ENCODE results near the gene N4BP3. TPM values are rescaled to one million over a fixed set of nuclear protein-coding genes. Genes with fewer than 3 reads are reported as not detected.

N4BP3 gene
- total and polyA plus RNA-seq, 5 donors from 2014 or later = 0.07 to 2.5 (median 0.35) TPM

DNA sequence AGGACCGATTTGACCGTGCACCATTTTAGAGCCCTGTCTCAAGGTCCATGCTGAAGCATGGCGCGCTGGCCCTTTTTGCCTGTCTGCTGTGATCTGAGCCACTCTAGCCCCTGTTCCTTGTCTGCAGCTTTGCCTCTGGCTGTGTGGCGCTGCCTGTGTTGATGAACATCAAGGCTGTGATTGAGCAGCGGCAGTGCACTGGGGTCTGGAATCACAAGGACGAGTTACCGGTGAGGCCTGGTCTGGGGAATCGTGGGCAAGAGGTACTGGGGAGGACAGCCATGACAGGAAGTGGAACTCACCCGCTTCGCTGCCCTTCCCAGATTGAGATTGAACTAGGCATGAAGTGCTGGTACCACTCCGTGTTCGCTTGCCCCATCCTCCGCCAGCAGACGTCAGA lies 34.1 kb downstream of the N4BP3 start:
- H3K4me3 ChIP-seq (ENCODE audit: low read depth, low read length) = no peak overlapping the region
- H3K27ac ChIP-seq (ENCODE audit: insufficient read depth, low read length, poor library complexity, severe bottlenecking) = no peak overlapping the region
- ATAC-seq (ENCODE audit: low read depth in 2 of 2) (no peak), DNase-seq (no peak)
- H3K9me3 Mint-ChIP-seq = no peaks in the 10 kb centered on the region
- peaks cover 12% of the 10 kb centered on the region for H3K4me1 ChIP-seq (ENCODE audit: control insufficient read depth, insufficient read depth, low read length, poor library complexity, severe bottlenecking)
- no peaks in the 10 kb centered on the region for H3K9me3 ChIP-seq (ENCODE audit: control insufficient read depth in 2 of 2, low read length in 2 of 2)
- peak overlapping the region in 1 of 4 donors; percentile 76 for H3K4me3 Mint-ChIP-seq
- no peaks in the 10 kb centered on the region for H3K27me3 ChIP-seq (ENCODE audit: control insufficient read depth, insufficient read depth, low read length)
- H3K27ac Mint-ChIP-seq = no peak overlapping the region
- H3K36me3 Mint-ChIP-seq = peaks cover 38% of the 10 kb centered on the region
- H3K36me3 ChIP-seq (ENCODE audit: control insufficient read depth, insufficient read depth, low read length) = peaks cover 73% of the 10 kb centered on the region
- peaks cover 5 to 36% (median 11%) of the 10 kb centered on the region in 4 donors for H3K4me1 Mint-ChIP-seq
- no peaks in the 10 kb centered on the region for H3K27me3 Mint-ChIP-seq

GRCh38 chr5:178149199-178149932 lies 36.0 kb downstream of the N4BP3 start:
- Histone ChIP-seq H3K9me3 (ENCODE audit: control insufficient read depth in 2 of 2, low read length in 2 of 2) (no peaks in the 10 kb centered on the region), H3K4me3 (ENCODE audit: low read depth, low read length) (no peak overlapping the region), H3K27me3 (ENCODE audit: control insufficient read depth, insufficient read depth, low read length) (no peaks in the 10 kb centered on the region), H3K27ac (ENCODE audit: insufficient read depth, low read length, poor library complexity, severe bottlenecking) (no peak overlapping the region), H3K36me3 (ENCODE audit: control insufficient read depth, insufficient read depth, low read length) (peaks cover 53% of the 10 kb centered on the region), H3K4me1 (ENCODE audit: control insufficient read depth, insufficient read depth, low read length, poor library complexity, severe bottlenecking) (peaks cover 25% of the 10 kb centered on the region)
- ATAC-seq (ENCODE audit: low read depth in 2 of 2) (no peak), DNase-seq (peak in 1 of 3 donors; percentile 89)
- no peaks in the 10 kb centered on the region for H3K27me3 Mint-ChIP-seq
- H3K4me1 Mint-ChIP-seq = peaks cover 5 to 52% (median 18%) of the 10 kb centered on the region in 4 donors
- peak overlapping the region; percentile 52 to 88 (median 71) for H3K27ac Mint-ChIP-seq
- H3K9me3 Mint-ChIP-seq = no peaks in the 10 kb centered on the region
- H3K36me3 Mint-ChIP-seq = peaks cover 33% of the 10 kb centered on the region
- H3K4me3 Mint-ChIP-seq = no peak overlapping the region

GRCh38 chr5:178150977-178151734 lies 37.8 kb downstream of the N4BP3 start:
- Histone ChIP-seq H3K4me3 (ENCODE audit: low read depth, low read length) (no peak overlapping the region), H3K4me1 (ENCODE audit: control insufficient read depth, insufficient read depth, low read length, poor library complexity, severe bottlenecking) (peaks cover 25% of the 10 kb centered on the region), H3K9me3 (ENCODE audit: control insufficient read depth in 2 of 2, low read length in 2 of 2) (no peaks in the 10 kb centered on the region), H3K27ac (ENCODE audit: insufficient read depth, low read length, poor library complexity, severe bottlenecking) (no peak overlapping the region), H3K36me3 (ENCODE audit: control insufficient read depth, insufficient read depth, low read length) (peaks cover 47% of the 10 kb centered on the region), H3K27me3 (ENCODE audit: control insufficient read depth, insufficient read depth, low read length) (no peaks in the 10 kb centered on the region)
- ATAC-seq (ENCODE audit: low read depth in 2 of 2) (no peak), DNase-seq (no peak)
- Mint-ChIP-seq H3K4me1 (peaks cover 5 to 48% (median 19%) of the 10 kb centered on the region in 4 donors), H3K27me3 (no peaks in the 10 kb centered on the region), H3K36me3 (peaks cover 27% of the 10 kb centered on the region), H3K9me3 (no peaks in the 10 kb centered on the region), H3K27ac (peak overlapping the region; percentile 84 to 88 (median 87)), H3K4me3 (peak overlapping the region; percentile 12 to 94 (median 68))

DNA sequence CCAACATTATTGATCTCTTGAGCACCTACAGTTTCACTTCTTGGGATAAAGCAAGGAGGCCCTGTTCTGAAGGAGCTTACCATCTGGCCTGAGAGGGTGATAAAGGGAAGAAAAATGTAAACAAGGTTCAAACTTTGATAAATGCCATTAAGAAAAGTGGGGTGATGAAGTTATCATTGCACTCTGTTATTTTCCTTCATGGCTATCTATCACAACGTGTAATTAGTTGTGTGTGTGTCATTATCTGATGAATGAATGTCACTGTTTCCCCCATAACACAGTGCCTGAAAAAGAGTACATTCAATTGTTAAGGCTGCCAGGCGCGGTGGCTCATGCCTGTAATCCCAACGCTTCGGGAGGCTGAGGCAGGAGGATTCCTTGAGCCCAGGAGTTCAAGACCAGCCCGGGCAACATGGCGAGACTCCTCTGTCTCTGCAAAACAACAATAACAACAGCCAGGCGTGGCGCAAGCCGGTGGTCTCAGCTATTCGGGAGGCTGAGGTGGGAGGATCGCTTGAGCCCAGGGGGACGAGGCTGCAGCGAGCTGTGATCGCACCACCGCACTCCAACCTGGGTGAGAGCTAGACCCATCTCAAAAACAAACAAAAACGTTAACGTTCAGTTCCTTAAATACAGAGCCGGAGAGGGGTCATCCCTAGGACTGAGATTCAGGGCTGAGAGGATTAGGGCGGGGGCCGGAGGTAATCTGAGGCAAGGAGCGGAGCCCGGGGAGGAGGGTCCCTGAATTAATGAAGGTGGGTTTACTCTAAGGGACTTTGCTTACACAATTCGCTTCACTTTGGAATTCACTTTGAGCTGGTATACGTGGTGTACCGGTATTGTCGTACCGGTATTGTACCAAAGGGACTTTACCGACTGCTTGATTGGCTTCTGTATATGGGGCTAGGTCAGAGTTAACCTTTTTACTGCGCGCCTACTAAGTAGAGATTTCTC lies 39.4 kb downstream of the N4BP3 start:
- Mint-ChIP-seq H3K27me3 (no peaks in the 10 kb centered on the region), H3K4me1 (peaks cover 5 to 48% (median 19%) of the 10 kb centered on the region in 4 donors), H3K4me3 (peak overlapping the region; percentile 92 to 98 (median 94)), H3K9me3 (no peaks in the 10 kb centered on the region), H3K36me3 (peaks cover 15% of the 10 kb centered on the region), H3K27ac (peak overlapping the region in 2 of 3 donors; percentile 88 to 96)
- Histone ChIP-seq H3K27me3 (ENCODE audit: control insufficient read depth, insufficient read depth, low read length) (no peaks in the 10 kb centered on the region), H3K4me1 (ENCODE audit: control insufficient read depth, insufficient read depth, low read length, poor library complexity, severe bottlenecking) (peaks cover 25% of the 10 kb centered on the region), H3K9me3 (ENCODE audit: control insufficient read depth in 2 of 2, low read length in 2 of 2) (no peaks in the 10 kb centered on the region), H3K27ac (ENCODE audit: insufficient read depth, low read length, poor library complexity, severe bottlenecking) (peak overlapping the region; percentile 68), H3K4me3 (ENCODE audit: low read depth, low read length) (peak overlapping the region; percentile 90), H3K36me3 (ENCODE audit: control insufficient read depth, insufficient read depth, low read length) (peaks cover 30% of the 10 kb centered on the region)
- ATAC-seq (ENCODE audit: low read depth in 2 of 2) = no peak
- DNase-seq = no peak

DNA sequence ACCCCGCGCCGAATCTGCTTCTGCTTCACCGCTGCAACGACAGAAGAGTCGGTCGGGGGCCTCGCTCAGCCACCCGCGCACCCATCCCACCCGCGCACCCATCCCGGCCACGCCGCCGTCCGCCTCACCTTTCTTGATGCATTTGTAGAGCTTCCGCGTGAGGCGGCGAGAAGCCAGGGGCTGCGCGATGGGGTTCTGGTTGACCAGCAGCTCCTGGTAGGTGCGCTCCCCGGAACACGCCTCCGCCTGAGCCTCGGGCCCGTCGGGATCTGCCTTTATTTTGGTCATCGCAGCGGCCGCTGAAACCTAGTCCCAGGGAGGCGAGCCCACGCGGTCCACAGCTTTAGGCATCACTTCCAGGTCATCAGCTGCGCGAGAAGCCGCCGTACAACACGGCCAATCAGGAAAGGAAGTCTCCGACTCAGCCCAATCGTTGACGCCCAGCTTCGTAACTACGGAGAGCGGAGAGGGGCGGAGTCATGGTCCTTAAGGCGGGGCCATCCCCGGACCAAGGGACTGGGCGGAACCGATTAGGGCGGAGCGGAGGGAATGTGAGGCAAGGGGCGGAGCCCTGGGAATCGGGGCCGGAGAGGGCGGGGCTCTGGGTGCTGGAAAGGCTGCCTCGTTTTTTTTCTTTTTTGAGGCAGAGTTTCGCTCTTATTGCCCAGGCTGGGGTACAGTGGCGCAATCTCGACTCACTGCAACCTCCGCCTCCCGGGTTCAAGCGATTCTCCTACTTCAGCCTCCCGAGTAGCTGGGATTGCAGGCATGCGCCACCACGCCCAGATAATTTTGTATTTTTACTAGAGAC lies 40.4 kb downstream of the N4BP3 start, which contains the start of gene NHP2:
Gene NHP2, minus strand, starts transcription at position 356 of the 811 bp plus-strand sequence. Its CDS starts 68 bp downstream, at position 288.
- H3K9me3 Mint-ChIP-seq = no peaks in the 10 kb centered on the region
- DNase-seq (peak; percentile 94 to 98 (median 95)), ATAC-seq (ENCODE audit: low read depth in 2 of 2) (peak; percentile 98 to 99)
- H3K9me3 ChIP-seq (ENCODE audit: control insufficient read depth in 2 of 2, low read length in 2 of 2) = no peaks in the 10 kb centered on the region
- H3K36me3 Mint-ChIP-seq = peaks cover 9% of the 10 kb centered on the region
- H3K4me3 ChIP-seq (ENCODE audit: low read depth, low read length) = peak within 1 kb of the TSS; percentile 90
- no peaks in the 10 kb centered on the region for H3K27me3 Mint-ChIP-seq
- H3K27ac ChIP-seq (ENCODE audit: insufficient read depth, low read length, poor library complexity, severe bottlenecking) = peak within 1 kb of the TSS; percentile 68
- no peaks in the 10 kb centered on the region for H3K27me3 ChIP-seq (ENCODE audit: control insufficient read depth, insufficient read depth, low read length)
- peak within 1 kb of the TSS; percentile 88 to 96 (median 91) for H3K27ac Mint-ChIP-seq
- peak within 1 kb of the TSS; percentile 92 to 98 (median 94) for H3K4me3 Mint-ChIP-seq
- peaks cover 21% of the 10 kb centered on the region for H3K36me3 ChIP-seq (ENCODE audit: control insufficient read depth, insufficient read depth, low read length)
- peaks cover 0 to 48% (median 19%) of the 10 kb centered on the region in 4 donors for H3K4me1 Mint-ChIP-seq
- H3K4me1 ChIP-seq (ENCODE audit: control insufficient read depth, insufficient read depth, low read length, poor library complexity, severe bottlenecking) = peaks cover 25% of the 10 kb centered on the region

GRCh38 chr5:178155065-178155464 lies 41.7 kb downstream of the N4BP3 start:
- Mint-ChIP-seq H3K4me1 (peaks cover 0 to 39% (median 17%) of the 10 kb centered on the region in 4 donors), H3K27ac (no peak overlapping the region), H3K27me3 (no peaks in the 10 kb centered on the region), H3K36me3 (peaks cover 6% of the 10 kb centered on the region), H3K4me3 (peak overlapping the region in 3 of 4 donors; percentile 58 to 94 (median 92)), H3K9me3 (no peaks in the 10 kb centered on the region)
- no peaks in the 10 kb centered on the region for H3K9me3 ChIP-seq (ENCODE audit: control insufficient read depth in 2 of 2, low read length in 2 of 2)
- H3K36me3 ChIP-seq (ENCODE audit: control insufficient read depth, insufficient read depth, low read length) = peaks cover 9% of the 10 kb centered on the region
- ATAC-seq (ENCODE audit: low read depth in 2 of 2) = no peak
- no peak overlapping the region for H3K27ac ChIP-seq (ENCODE audit: insufficient read depth, low read length, poor library complexity, severe bottlenecking)
- DNase-seq = no peak
- peaks cover 18% of the 10 kb centered on the region for H3K4me1 ChIP-seq (ENCODE audit: control insufficient read depth, insufficient read depth, low read length, poor library complexity, severe bottlenecking)
- no peaks in the 10 kb centered on the region for H3K27me3 ChIP-seq (ENCODE audit: control insufficient read depth, insufficient read depth, low read length)
- H3K4me3 ChIP-seq (ENCODE audit: low read depth, low read length) = no peak overlapping the region
